ENCODE measurements around the gene CENPS. TPM values are rescaled to one million over a fixed set of nuclear protein-coding genes. Genes with fewer than 3 reads are reported as not detected.

Gene CENPS
- total RNA-seq, 1 experiment from 2014 or later, result 19.0 TPM

DNA sequence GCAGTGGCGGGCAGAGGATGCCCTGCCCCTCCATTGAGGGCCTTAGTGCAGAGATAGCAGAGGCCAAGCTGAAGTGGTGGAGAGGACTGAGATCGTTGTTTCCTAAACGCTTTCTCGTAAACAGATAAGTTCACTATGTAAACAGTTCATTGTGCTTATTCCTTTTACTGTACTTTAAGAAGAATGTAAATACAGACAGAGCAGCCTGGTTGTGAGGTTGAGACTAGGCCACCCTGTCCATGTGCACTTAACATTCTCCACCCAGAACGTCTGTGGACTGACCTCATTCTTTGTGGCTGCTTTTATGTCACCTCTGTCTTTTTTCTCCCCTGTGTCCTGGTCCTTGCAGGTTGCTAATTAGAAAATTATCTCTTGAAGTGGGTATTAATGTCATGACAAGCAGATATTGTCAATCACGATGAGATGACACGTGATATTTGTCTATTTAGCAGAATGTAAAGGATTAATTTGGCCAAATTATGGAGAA, 8.5 kb downstream of the CENPS start:
- intact Hi-C loops (cut with micrococcal nuclease), result no loop called here
- TF ChIP-seq, protein P1, sequence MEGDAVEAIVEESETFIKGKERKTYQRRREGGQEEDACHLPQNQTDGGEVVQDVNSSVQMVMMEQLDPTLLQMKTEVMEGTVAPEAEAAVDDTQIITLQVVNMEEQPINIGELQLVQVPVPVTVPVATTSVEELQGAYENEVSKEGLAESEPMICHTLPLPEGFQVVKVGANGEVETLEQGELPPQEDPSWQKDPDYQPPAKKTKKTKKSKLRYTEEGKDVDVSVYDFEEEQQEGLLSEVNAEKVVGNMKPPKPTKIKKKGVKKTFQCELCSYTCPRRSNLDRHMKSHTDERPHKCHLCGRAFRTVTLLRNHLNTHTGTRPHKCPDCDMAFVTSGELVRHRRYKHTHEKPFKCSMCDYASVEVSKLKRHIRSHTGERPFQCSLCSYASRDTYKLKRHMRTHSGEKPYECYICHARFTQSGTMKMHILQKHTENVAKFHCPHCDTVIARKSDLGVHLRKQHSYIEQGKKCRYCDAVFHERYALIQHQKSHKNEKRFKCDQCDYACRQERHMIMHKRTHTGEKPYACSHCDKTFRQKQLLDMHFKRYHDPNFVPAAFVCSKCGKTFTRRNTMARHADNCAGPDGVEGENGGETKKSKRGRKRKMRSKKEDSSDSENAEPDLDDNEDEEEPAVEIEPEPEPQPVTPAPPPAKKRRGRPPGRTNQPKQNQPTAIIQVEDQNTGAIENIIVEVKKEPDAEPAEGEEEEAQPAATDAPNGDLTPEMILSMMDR (IDR thresholded peaks at IDR 0.05; ENCODE audit: unreplicated experiment), result no peak
- POLR2A ChIA-PET, result interaction anchor here (0.8 to 1.4 kb wide), 2 partner anchors 9 to 17 kb away, joined by 3 read pairs; no protein-coding TSS in a partner anchor

DNA sequence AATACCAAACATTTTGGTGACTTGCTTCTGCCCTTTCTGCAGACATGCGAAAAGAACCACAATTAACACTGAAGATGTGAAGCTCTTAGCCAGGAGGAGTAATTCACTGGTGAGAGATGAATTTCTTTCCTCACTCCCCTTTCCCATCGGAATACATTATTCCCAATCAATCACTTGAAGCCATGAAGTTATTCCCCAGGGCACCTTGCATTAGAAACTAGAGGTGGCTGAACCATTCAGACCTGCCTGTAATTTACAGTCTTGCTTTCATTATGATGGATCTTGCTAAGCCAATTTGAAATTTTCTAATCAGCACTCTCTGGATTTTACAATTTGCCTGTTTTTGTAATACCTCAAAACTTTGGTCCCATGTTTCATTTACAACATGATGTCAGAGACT, 10.1 kb downstream of the CENPS start:
- ChIA-PET CTCF (no interaction called here), POLR2A (interaction anchor here (0.7 kb wide), 1 partner anchor 16 kb away, joined by 3 read pairs; no protein-coding TSS in a partner anchor)
- Mint-ChIP-seq H3K27ac (ENCODE audit: low read depth, unreplicated experiment) (no peak overlapping the region), H3K4me1 (ENCODE audit: insufficient read depth, unreplicated experiment) (no peaks in the 10 kb centered on the region), H3K4me3 (ENCODE audit: unreplicated experiment) (no peak overlapping the region), H3K27me3 (ENCODE audit: insufficient read depth, unreplicated experiment) (no peaks in the 10 kb centered on the region), H3K36me3 (ENCODE audit: insufficient read depth, unreplicated experiment) (peaks cover 20% of the 10 kb centered on the region), H3K9me3 (ENCODE audit: unreplicated experiment) (no peaks in the 10 kb centered on the region)
- DNase-seq (ENCODE audit: unreplicated experiment), result no peak
- TF ChIP-seq, protein P1 (IDR thresholded peaks at IDR 0.05; ENCODE audit: unreplicated experiment), result no peak
- BruUV-seq (replicated peaks), result no TSS peak
- intact Hi-C loops (cut with micrococcal nuclease), result no loop called here

More for the DNA sequence above, 8.5 kb downstream of the CENPS start:
- BruUV-seq (replicated peaks), result no TSS peak
- H3K27me3 Mint-ChIP-seq (ENCODE audit: insufficient read depth, unreplicated experiment), result no peaks in the 10 kb centered on the region
- no peak overlapping the region for H3K4me3 Mint-ChIP-seq (ENCODE audit: unreplicated experiment)
- no peaks in the 10 kb centered on the region for H3K9me3 Mint-ChIP-seq (ENCODE audit: unreplicated experiment)
- DNase-seq (ENCODE audit: unreplicated experiment), result no peak
- H3K36me3 Mint-ChIP-seq (ENCODE audit: insufficient read depth, unreplicated experiment), result peaks cover 20% of the 10 kb centered on the region
- H3K27ac Mint-ChIP-seq (ENCODE audit: low read depth, unreplicated experiment), result no peak overlapping the region
- H3K4me1 Mint-ChIP-seq (ENCODE audit: insufficient read depth, unreplicated experiment), result no peaks in the 10 kb centered on the region
- CTCF ChIA-PET, result no interaction called here

GRCh38 chr1:10440794-10441193, 10.6 kb downstream of the CENPS start:
- no peaks in the 10 kb centered on the region for H3K27me3 Mint-ChIP-seq (ENCODE audit: insufficient read depth, unreplicated experiment)
- TF ChIP-seq, protein P1 (IDR thresholded peaks at IDR 0.05; ENCODE audit: unreplicated experiment), result no peak
- DNase-seq (ENCODE audit: unreplicated experiment), result no peak
- peaks cover 24% of the 10 kb centered on the region for H3K36me3 Mint-ChIP-seq (ENCODE audit: insufficient read depth, unreplicated experiment)
- no TSS peak for BruUV-seq (replicated peaks)
- POLR2A ChIA-PET, result no interaction called here
- H3K9me3 Mint-ChIP-seq (ENCODE audit: unreplicated experiment), result no peaks in the 10 kb centered on the region
- H3K27ac Mint-ChIP-seq (ENCODE audit: low read depth, unreplicated experiment), result no peak overlapping the region
- no peaks in the 10 kb centered on the region for H3K4me1 Mint-ChIP-seq (ENCODE audit: insufficient read depth, unreplicated experiment)
- CTCF ChIA-PET, result no interaction called here
- no peak overlapping the region for H3K4me3 Mint-ChIP-seq (ENCODE audit: unreplicated experiment)
- intact Hi-C loops (cut with micrococcal nuclease), result no loop called here

GRCh38 chr1:10444248-10444647, 14.0 kb downstream of the CENPS start:
- BruUV-seq (replicated peaks), result no TSS peak
- Mint-ChIP-seq H3K27me3 (ENCODE audit: insufficient read depth, unreplicated experiment) (no peaks in the 10 kb centered on the region), H3K4me1 (ENCODE audit: insufficient read depth, unreplicated experiment) (no peaks in the 10 kb centered on the region), H3K27ac (ENCODE audit: low read depth, unreplicated experiment) (no peak overlapping the region), H3K4me3 (ENCODE audit: unreplicated experiment) (no peak overlapping the region), H3K36me3 (ENCODE audit: insufficient read depth, unreplicated experiment) (peaks cover 28% of the 10 kb centered on the region), H3K9me3 (ENCODE audit: unreplicated experiment) (no peaks in the 10 kb centered on the region)
- POLR2A ChIA-PET, result no interaction called here
- no peak for DNase-seq (ENCODE audit: unreplicated experiment)
- TF ChIP-seq, protein P1 (IDR thresholded peaks at IDR 0.05; ENCODE audit: unreplicated experiment), result no peak
- CTCF ChIA-PET, result interaction anchor here (0.6 to 2.2 kb wide), 2 partner anchors 15 to 1449 kb away, joined by 4 to 6 read pairs; partner anchors contain the start of gene CENPS
- intact Hi-C loops (cut with micrococcal nuclease), result no loop called here
